Activated T-cell treated with anti-CD3 and anti-CD28 coated beads, Interleukin-2, amount 50 U/mL, for 72 hours (primary cell): ENCODE data around the gene CACNA1C. TPM values are rescaled to one million over a fixed set of nuclear protein-coding genes. Genes with fewer than 3 reads are reported as not detected.
A peak's percentile ranks its signal among the peaks of the same experiment; 100 is the strongest.

ENCODE experiments used
- ATAC-seq, 2 donors: fragments of 150-1000 bp; cut with Tn5 transposase; replicated peaks in 1 of 2; 2 replicates each; pipeline ENCODE4 v1.10.0; 2021; ENCODE audit warnings: moderate library complexity in 2 of 2, mild to moderate bottlenecking in 1 of 2
- DNase-seq, 2 donors: peaks; one replicate each; pipeline ENCODE4 v3.0.0; 2021 to 2022; ENCODE audit warnings: mixed read lengths in 1 of 2
- H3K27ac Mint-ChIP-seq: one replicate; pipeline ENCODE4 v1.8.0; 2022; ENCODE audit warnings: mild to moderate bottlenecking, moderate library complexity, mixed read lengths
- H3K27me3 Mint-ChIP-seq: one replicate; pipeline ENCODE4 v1.8.0; 2022; ENCODE audit warnings: low read depth, mixed read lengths
- H3K36me3 Mint-ChIP-seq, 2 donors: one replicate each; pipeline ENCODE4 v1.8.0; 2022; ENCODE audit warnings: mixed read lengths in 2 of 2, mild to moderate bottlenecking in 1 of 2; ENCODE audit not compliant: insufficient read depth in 2 of 2
- H3K4me1 Mint-ChIP-seq: one replicate; pipeline ENCODE4 v1.8.0; 2022; ENCODE audit warnings: low read depth, mixed read lengths
- H3K4me3 Mint-ChIP-seq, 2 donors: one replicate each; pipeline ENCODE4 v1.8.0; 2022; ENCODE audit warnings: mild to moderate bottlenecking in 2 of 2, mixed read lengths in 2 of 2, moderate library complexity in 2 of 2
- H3K9me3 Mint-ChIP-seq, 2 donors: one replicate each; pipeline ENCODE4 v1.8.0; 2022; ENCODE audit warnings: mixed read lengths in 2 of 2
- total RNA-seq, 2 donors: library from RNA; stranded (reverse); gene quantifications; one replicate each; pipeline ENCODE4 v1.2.3, GENCODE V29; 2022

The CACNA1C gene
- total RNA-seq, 2 donors from 2014 or later: 0.14 to 0.21 TPM

DNA sequence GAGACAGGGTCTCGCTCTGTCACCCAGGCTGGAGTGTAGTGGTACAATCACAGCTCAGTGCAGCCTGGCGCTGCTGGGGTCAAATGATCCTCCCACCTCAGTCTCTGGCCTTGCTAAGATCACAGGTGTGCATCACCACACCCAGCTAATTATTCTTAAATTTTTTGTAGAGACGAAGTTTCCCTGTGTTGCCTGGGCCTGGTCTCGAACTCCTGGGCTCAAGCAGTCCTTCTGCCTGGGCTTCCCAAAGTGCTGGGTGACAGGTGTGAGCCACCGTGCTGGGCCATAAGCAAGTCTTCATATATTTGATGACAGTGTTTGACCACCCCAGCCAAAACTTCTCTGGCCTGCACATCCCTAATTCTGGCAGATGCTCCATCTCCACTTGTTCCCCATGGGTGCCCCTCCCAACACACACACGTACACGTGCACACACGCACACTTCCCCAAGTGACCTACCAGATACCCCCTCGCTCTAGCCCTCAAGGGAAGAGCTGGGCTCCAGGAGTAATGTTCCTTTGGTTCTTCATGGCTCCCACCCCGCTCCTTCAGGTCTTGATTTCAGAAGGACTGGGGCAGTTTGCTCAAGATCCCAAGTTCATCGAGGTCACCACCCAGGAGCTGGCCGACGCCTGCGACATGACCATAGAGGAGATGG is 637.7 kb downstream of the CACNA1C start:
- Mint-ChIP-seq H3K9me3 (no peaks in the 10 kb centered on the region), H3K27ac (peak overlapping the region; percentile 80), H3K27me3 (peaks cover 11% of the 10 kb centered on the region), H3K36me3 (peaks cover 0 to 2% of the 10 kb centered on the region in 2 donors), H3K4me1 (peaks cover 44% of the 10 kb centered on the region), H3K4me3 (peak overlapping the region; percentile 92 to 100)
- ATAC-seq (no peak), DNase-seq (no peak)

DNA sequence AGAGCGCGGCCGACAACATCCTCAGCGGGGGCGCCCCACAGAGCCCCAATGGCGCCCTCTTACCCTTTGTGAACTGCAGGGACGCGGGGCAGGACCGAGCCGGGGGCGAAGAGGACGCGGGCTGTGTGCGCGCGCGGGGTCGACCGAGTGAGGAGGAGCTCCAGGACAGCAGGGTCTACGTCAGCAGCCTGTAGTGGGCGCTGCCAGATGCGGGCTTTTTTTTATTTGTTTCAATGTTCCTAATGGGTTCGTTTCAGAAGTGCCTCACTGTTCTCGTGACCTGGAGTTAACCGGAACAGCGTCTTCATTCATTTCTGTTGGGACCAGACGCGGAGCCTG is 638.2 kb downstream of the CACNA1C start:
- Mint-ChIP-seq H3K27ac (peak overlapping the region; percentile 80), H3K9me3 (no peaks in the 10 kb centered on the region), H3K4me1 (peaks cover 49% of the 10 kb centered on the region)

DNA sequence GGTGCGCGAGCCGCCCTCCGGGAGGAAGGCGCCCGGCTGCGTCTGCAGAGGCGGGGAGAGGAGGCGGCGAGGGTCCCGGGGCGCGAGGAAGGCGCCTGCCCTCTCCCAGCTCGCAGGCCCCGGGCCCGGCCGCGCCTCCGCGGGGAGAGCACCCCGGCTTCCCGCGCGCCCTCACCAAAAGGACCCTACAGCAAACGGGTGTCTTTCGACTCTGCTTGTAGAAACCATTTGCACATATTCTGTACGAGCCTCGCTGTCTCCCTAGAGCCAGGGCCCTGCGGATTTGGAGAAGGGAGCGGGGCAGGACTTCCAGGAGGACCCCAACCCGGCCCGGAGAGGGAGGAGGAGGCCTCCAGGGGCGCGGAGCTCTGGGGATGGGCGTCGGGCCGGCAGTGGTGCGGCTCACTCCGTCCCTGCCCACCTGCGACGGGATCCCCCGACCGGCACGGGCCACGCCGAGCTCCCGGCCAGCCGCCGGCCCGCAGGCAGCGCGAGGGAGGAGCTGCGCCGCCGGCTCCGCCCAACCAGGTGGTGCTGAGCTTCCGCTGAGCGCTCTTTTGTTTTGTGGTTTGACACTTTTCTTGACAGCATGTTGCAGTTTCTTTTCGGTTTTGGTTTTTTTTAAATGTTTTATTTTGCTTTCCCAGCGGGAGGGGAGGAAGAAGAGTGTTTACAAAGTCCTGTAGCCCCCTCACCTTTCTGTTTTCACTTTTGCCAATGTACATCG is 638.7 kb downstream of the CACNA1C start:
- H3K36me3 Mint-ChIP-seq: peaks cover 0 to 2% of the 10 kb centered on the region in 2 donors
- ATAC-seq: peak; percentile 79 to 81
- peak overlapping the region; percentile 94 for H3K27ac Mint-ChIP-seq
- H3K4me1 Mint-ChIP-seq: peaks cover 55% of the 10 kb centered on the region
- peak; percentile 58 to 60 for DNase-seq
- peaks cover 15% of the 10 kb centered on the region for H3K27me3 Mint-ChIP-seq
- no peaks in the 10 kb centered on the region for H3K9me3 Mint-ChIP-seq
- peak overlapping the region; percentile 92 to 100 for H3K4me3 Mint-ChIP-seq

More for the DNA sequence above, 638.2 kb downstream of the CACNA1C start:
- Mint-ChIP-seq H3K4me3 (peak overlapping the region; percentile 92 to 100), H3K36me3 (peaks cover 0 to 2% of the 10 kb centered on the region in 2 donors), H3K27me3 (peaks cover 11% of the 10 kb centered on the region)
- peak; percentile 75 to 76 for DNase-seq
- peak; percentile 82 to 85 for ATAC-seq

DNA sequence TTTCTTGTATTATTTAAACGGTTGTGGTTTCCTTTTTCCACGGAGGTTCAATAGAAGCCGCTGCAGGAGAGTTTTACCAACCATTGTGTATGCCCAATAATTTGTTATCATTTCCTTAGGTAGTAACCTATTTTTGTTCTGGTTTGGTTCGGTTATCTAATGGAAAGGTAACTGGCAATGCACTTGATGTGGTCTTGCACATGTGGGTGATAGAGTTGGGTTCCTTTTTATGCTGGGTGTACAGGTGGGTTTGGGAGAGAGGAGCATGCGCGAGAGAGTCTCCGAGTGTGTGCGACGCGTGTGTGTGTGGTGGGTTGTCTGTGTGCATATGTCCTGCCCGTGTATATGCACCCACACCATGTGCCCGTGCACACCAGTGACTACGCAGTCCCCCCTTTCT is 639.3 kb downstream of the CACNA1C start:
- no peaks in the 10 kb centered on the region for H3K9me3 Mint-ChIP-seq
- peak overlapping the region; percentile 92 to 100 for H3K4me3 Mint-ChIP-seq
- peaks cover 20% of the 10 kb centered on the region for H3K27me3 Mint-ChIP-seq
- peaks cover 0 to 2% of the 10 kb centered on the region in 2 donors for H3K36me3 Mint-ChIP-seq
- H3K27ac Mint-ChIP-seq: peak overlapping the region; percentile 94
- peak; percentile 16 to 24 for ATAC-seq
- peak in 1 of 2 donors; percentile 17 for DNase-seq
- H3K4me1 Mint-ChIP-seq: peaks cover 58% of the 10 kb centered on the region

DNA sequence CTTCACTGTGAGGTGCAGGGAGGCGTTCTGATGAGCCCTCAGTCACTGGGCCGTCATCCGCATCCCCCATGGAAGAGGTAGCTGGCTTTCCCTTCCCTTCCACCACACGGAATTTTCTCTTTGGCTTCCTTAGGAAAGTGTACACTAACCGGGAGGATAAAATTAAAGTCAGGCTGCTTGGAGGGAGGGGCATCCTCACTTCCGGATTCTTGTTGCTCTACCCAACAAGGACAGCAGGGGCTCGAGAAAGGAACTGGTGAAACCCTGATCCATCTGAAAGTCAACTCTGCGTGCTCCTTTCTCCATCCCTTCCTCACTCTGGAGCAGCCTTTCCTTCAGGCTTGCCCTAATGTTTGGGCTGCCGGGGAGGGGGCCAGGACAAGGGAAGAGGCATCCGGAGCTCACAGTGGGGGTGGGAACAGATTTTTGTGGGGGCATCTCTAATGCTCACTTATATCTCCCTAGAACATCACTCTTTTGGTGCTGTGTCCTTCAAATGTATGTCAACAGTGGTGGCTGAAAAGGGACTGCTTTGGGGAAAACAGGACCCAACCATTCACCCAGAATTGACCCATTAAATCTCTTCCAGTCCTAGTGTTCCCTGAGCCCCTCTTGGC is 640.6 kb downstream of the CACNA1C start:
- H3K36me3 Mint-ChIP-seq: peaks cover 0 to 2% of the 10 kb centered on the region in 2 donors
- ATAC-seq (no peak), DNase-seq (no peak)
- H3K27me3 Mint-ChIP-seq: peaks cover 30% of the 10 kb centered on the region
- peak overlapping the region; percentile 62 to 92 for H3K4me3 Mint-ChIP-seq
- peaks cover 61% of the 10 kb centered on the region for H3K4me1 Mint-ChIP-seq
- no peaks in the 10 kb centered on the region for H3K9me3 Mint-ChIP-seq
- no peak overlapping the region for H3K27ac Mint-ChIP-seq

DNA sequence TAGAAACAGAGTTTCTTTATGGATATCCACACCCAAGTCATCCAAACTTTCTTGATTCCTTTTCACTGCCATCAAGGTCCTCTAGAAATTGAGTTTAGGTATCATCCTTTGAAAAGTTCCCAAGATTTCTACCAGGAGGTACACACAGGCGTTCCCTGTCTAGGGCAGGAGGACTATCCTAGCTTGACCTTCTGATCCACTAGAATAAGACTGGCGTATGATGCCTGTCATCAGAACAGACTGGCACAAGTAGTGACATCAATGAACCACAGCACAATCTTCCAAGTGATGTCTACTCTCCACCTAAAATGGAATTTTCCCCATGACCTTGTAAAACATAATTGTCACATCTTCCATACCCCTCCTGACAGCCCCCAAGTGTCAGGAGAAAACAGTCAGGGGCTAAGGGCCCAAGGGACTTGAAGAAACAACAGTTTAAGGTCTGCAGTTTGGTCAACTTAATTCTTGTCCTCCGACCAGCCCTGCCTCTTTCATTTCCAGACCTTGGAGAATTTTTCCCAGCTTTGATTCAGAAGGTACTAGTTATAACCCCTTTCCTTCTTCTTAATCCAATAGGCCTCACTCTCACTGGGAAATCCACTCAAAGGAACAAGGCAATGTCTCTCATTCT is 641.3 kb downstream of the CACNA1C start:
- peak overlapping the region in 1 of 2 donors; percentile 37 for H3K4me3 Mint-ChIP-seq

DNA sequence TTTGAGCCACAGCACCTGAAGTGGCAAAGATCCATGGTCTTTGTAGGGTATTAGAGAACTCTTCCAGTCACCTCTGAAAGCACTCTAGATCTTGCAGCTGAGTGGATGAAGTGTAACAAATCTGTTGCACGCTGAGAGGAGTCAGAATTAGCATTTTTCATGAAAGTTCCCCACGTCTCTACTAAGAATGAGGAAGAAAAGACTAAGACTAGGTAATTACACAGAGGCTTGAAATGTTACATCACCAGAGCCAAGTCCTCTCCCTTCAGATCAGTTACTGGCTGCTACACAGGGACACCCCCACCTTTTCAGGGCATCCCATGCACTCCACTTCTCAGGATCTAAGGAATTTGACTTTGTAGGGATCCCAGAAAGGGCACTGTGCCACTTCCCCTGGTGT is 643.3 kb downstream of the CACNA1C start:
- H3K9me3 Mint-ChIP-seq: no peaks in the 10 kb centered on the region
- peaks cover 30% of the 10 kb centered on the region for H3K27me3 Mint-ChIP-seq
- peaks cover 39% of the 10 kb centered on the region for H3K4me1 Mint-ChIP-seq
- DNase-seq (no peak), ATAC-seq (peak; percentile 13 to 23)
- H3K36me3 Mint-ChIP-seq: peaks cover 0 to 2% of the 10 kb centered on the region in 2 donors
- no peak overlapping the region for H3K27ac Mint-ChIP-seq
- H3K4me3 Mint-ChIP-seq: no peak overlapping the region

More for the DNA sequence above, 641.3 kb downstream of the CACNA1C start:
- Mint-ChIP-seq H3K27ac (no peak overlapping the region), H3K27me3 (peaks cover 30% of the 10 kb centered on the region), H3K4me1 (peaks cover 58% of the 10 kb centered on the region), H3K36me3 (peaks cover 0 to 2% of the 10 kb centered on the region in 2 donors), H3K9me3 (no peaks in the 10 kb centered on the region)
- ATAC-seq (no peak), DNase-seq (no peak)

DNA sequence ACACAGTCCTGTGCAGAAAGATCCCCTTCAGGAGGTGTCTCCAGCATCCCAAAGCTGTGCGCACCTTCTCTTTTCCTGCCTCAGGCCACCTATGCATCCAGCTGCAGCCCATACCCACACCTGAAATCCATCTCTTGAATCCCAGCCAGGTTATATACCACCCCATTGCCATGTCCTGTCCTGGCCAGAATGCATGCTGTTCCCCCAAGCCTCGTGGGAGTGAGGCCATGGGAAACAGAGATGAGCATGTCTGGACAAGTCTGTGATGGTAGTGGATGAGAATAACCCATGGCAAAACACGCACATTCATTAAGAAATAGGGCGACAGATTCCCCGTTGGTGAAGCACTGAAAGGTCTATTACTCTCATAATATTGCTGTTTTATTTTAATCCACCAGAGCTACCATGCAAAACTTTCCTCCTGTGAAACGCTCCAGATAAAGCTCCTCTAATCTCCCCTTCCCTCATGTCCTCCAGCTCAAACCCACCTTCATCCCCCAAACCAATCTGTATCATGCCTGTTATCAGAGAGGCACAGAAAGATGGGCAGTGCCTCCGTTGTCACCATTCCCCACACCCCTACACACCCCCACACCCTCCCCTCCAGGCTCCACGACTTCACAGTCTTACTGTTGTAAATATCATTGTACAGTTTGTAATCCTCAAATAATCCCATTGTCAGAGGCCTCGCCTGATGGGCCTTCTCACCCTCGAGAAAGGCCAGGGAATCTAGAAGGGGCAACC is 644.4 kb downstream of the CACNA1C start:
- ATAC-seq (no peak), DNase-seq (no peak)
- no peak overlapping the region for H3K27ac Mint-ChIP-seq
- no peaks in the 10 kb centered on the region for H3K36me3 Mint-ChIP-seq
- H3K27me3 Mint-ChIP-seq: peaks cover 30% of the 10 kb centered on the region
- H3K4me3 Mint-ChIP-seq: no peak overlapping the region
- peaks cover 31% of the 10 kb centered on the region for H3K4me1 Mint-ChIP-seq
- H3K9me3 Mint-ChIP-seq: no peaks in the 10 kb centered on the region

DNA sequence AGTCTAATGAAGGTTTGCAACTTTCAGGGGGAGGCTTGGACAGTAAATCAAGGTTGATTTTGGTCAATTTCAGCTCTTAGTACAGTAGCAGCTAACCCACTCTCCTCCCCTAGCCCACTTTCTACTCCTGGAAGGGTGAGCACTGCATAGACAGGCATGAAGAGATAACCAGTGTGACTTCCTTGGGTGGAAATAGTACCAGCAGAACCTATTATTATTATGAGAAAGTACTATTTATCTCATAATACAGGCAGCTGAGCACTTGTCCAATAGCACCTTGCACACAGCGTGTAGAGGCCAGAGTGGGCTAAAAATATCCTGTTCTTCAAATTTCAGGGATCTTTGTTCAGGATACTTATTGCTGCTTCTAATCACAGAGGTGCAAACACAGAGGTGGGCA is 645.8 kb downstream of the CACNA1C start:
- no peak for DNase-seq
- peaks cover 18% of the 10 kb centered on the region for H3K4me1 Mint-ChIP-seq
- no peaks in the 10 kb centered on the region for H3K9me3 Mint-ChIP-seq
- H3K27me3 Mint-ChIP-seq: peaks cover 23% of the 10 kb centered on the region
- no peaks in the 10 kb centered on the region for H3K36me3 Mint-ChIP-seq
- H3K27ac Mint-ChIP-seq: no peak overlapping the region
- no peak for ATAC-seq
- no peak overlapping the region for H3K4me3 Mint-ChIP-seq

DNA sequence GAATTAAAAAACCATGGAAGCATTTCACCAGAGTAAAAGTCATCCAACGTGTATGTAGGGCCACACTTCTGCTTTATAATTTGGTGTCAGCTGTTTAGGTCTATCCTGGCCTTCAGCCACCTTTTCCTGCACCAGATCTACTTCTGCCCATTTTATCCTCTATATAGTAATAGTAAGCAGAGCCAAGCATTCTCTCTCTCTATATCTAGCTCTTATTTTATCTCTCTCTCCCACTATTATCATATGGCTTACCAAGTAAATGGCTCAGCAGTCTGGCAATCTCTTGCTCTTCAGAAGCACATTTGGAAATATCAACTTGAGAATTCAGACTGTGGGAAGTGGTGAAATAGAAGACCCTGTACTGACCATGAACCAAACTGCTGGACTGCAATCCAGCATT is 657.9 kb downstream of the CACNA1C start:
- Mint-ChIP-seq H3K9me3 (peaks cover 12 to 14% of the 10 kb centered on the region in 2 donors), H3K4me3 (no peak overlapping the region), H3K4me1 (no peaks in the 10 kb centered on the region), H3K27me3 (peaks cover 27% of the 10 kb centered on the region), H3K27ac (no peak overlapping the region), H3K36me3 (peaks cover 2 to 6% of the 10 kb centered on the region in 2 donors)
- ATAC-seq (no peak), DNase-seq (no peak)

DNA sequence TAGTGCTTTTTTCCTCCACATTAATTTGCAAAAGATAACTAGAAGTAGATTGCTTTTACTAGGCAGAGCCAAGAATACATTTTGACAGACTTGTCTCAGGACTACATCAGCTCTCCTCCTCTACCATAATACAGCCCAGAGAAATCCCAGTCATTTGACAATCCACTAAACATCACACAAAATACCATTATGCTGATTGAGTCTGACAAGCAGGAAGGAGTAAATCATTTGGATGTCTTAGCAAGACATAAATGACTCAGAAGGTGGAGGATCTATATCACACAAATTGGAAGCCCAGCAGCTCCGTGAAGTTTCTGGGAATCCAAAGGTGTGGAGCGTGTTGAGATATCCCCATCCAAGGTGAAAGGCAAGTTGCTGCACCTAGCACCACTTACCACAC is 666.6 kb downstream of the CACNA1C start:
- Mint-ChIP-seq H3K36me3 (no peaks in the 10 kb centered on the region), H3K27me3 (peaks cover 17% of the 10 kb centered on the region), H3K4me1 (no peaks in the 10 kb centered on the region), H3K9me3 (no peaks in the 10 kb centered on the region), H3K4me3 (no peak overlapping the region), H3K27ac (no peak overlapping the region)
- DNase-seq (no peak), ATAC-seq (no peak)

DNA sequence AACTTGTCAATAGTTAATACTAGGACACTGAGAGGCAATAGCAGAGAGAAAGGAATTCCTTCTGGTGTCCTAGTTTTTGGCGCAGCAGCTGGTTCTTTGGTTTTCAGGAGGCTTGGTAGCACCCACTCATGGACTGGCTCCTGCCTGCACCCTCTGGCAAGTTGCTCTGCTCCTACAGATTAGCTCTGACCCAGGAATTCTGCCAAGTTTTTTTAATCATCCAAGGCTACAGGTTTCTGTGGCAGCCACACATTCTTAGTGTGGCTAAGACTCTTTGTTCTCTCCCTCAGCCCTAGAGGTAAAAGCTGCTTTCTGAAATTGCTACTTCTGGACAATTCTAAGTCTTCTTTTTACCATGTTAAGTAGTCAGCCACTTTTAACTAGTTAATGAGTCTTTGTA is 670.0 kb downstream of the CACNA1C start:
- no peak overlapping the region for H3K4me3 Mint-ChIP-seq
- H3K27me3 Mint-ChIP-seq: no peaks in the 10 kb centered on the region
- no peaks in the 10 kb centered on the region for H3K36me3 Mint-ChIP-seq
- ATAC-seq (no peak), DNase-seq (no peak)
- no peaks in the 10 kb centered on the region for H3K9me3 Mint-ChIP-seq
- no peaks in the 10 kb centered on the region for H3K4me1 Mint-ChIP-seq
- no peak overlapping the region for H3K27ac Mint-ChIP-seq
